NOMO-1 treated with dmso at 0.1 percent for 144 hours (cell line): ENCODE measurements around the gene SPDYE17.
"Not testable (repeated sequence)": the region's sequence is repeated elsewhere in the genome, so short reads cannot be mapped to it uniquely, and the experiment has no call there.

ENCODE experiments used
- DNase-seq: peaks from one replicate; lab custom pipeline; 2025; ENCODE audit not compliant: unreplicated experiment; lab: John Stamatoyannopoulos, UW

The SPDYE17 gene

GRCh38 chr7:77032261-77032660 is at the start of gene SPDYE17:
SPDYE17 (minus strand) TSS chr7:77032361; CDS start chr7:77030570, 1,791 bp downstream.
- not testable (repeated sequence) for DNase-seq

- not testable (repeated sequence) for DNase-seq
Observed at GRCh38 chr7:77080236-77080635, 48.1 kb upstream of the SPDYE17 start.

GRCh38 chr7:77079624-77080023 is 47.5 kb upstream of the SPDYE17 start:
- DNase-seq, result not testable (repeated sequence)

- not testable (repeated sequence) for DNase-seq
Observed at GRCh38 chr7:77079112-77079511, 47.0 kb upstream of the SPDYE17 start.

GRCh38 chr7:77077060-77077459 is 44.9 kb upstream of the SPDYE17 start:
- not testable (repeated sequence) for DNase-seq

GRCh38 chr7:77074786-77075396 is 42.7 kb upstream of the SPDYE17 start:
- DNase-seq, result not testable (repeated sequence)

GRCh38 chr7:77071108-77071507 is 38.9 kb upstream of the SPDYE17 start:
- not testable (repeated sequence) for DNase-seq

GRCh38 chr7:77065869-77066268 is 33.7 kb upstream of the SPDYE17 start:
- DNase-seq, result not testable (repeated sequence)

- DNase-seq, result not testable (repeated sequence)
Observed at GRCh38 chr7:77063732-77064131, 31.6 kb upstream of the SPDYE17 start.

GRCh38 chr7:77062557-77062956 is 30.4 kb upstream of the SPDYE17 start, which contains the start of gene SPDYE18:
SPDYE18 (minus strand) TSS chr7:77062558; CDS start chr7:77060512, 2,046 bp downstream.
- not testable (repeated sequence) for DNase-seq

- not testable (repeated sequence) for DNase-seq
Observed at GRCh38 chr7:77026349-77026748, 5.8 kb downstream of the SPDYE17 start.

GRCh38 chr7:77010074-77010680 is 22.0 kb downstream of the SPDYE17 start:
- not testable (repeated sequence) for DNase-seq

- DNase-seq, result not testable (repeated sequence)
Observed at GRCh38 chr7:77008000-77008399, 24.2 kb downstream of the SPDYE17 start.

- DNase-seq, result not testable (repeated sequence)
Observed at GRCh38 chr7:77006127-77007110, 25.7 kb downstream of the SPDYE17 start.

- not testable (repeated sequence) for DNase-seq
Observed at GRCh38 chr7:77005461-77006057, 26.6 kb downstream of the SPDYE17 start.

- DNase-seq, result not testable (repeated sequence)
Observed at GRCh38 chr7:77004151-77004550, 28.0 kb downstream of the SPDYE17 start.

- DNase-seq, result not testable (repeated sequence)
Observed at GRCh38 chr7:77003241-77003640, 28.9 kb downstream of the SPDYE17 start.

GRCh38 chr7:77002678-77003233 is 29.4 kb downstream of the SPDYE17 start:
- not testable (repeated sequence) for DNase-seq

- not testable (repeated sequence) for DNase-seq
Observed at GRCh38 chr7:77002104-77002503, 30.1 kb downstream of the SPDYE17 start.

GRCh38 chr7:76999474-77000107 is 32.6 kb downstream of the SPDYE17 start:
- DNase-seq, result not testable (repeated sequence)
